Duodenal mucosa (tissue), 2 donors: ENCODE results near the gene CYLC2.

Experiments
- H3K27ac ChIP-seq: one replicate; pipeline ENCODE4 v1.7.0; 2013; ENCODE audit warnings: low read depth, low read length
- H3K27me3 ChIP-seq, 2 donors: one replicate each; pipeline ENCODE4 v1.7.0; 2013; ENCODE audit warnings: low read length in 2 of 2, control low read depth in 1 of 2; ENCODE audit not compliant: insufficient read depth in 2 of 2, control insufficient read depth in 1 of 2
- H3K36me3 ChIP-seq, 2 donors: one replicate each; pipeline ENCODE4 v1.7.0; 2013; ENCODE audit warnings: low read length in 2 of 2, control low read depth in 1 of 2; ENCODE audit not compliant: insufficient read depth in 2 of 2, control insufficient read depth in 1 of 2
- H3K4me1 ChIP-seq, 2 donors: one replicate each; pipeline ENCODE4 v1.7.0; 2013; ENCODE audit warnings: low read length in 2 of 2, control low read depth in 1 of 2; ENCODE audit not compliant: insufficient read depth in 2 of 2, control insufficient read depth in 1 of 2
- H3K4me3 ChIP-seq, 2 donors: one replicate each; pipeline ENCODE4 v1.7.0; 2013; ENCODE audit warnings: low read length in 2 of 2, low read depth in 1 of 2
- H3K9ac ChIP-seq, 2 donors: one replicate each; pipeline ENCODE4 v1.7.0; 2013; ENCODE audit warnings: low read length in 2 of 2, low read depth in 1 of 2
- H3K9me3 ChIP-seq, 2 donors: one replicate each; pipeline ENCODE4 v1.7.0; 2013; ENCODE audit warnings: low read length in 2 of 2, control low read depth in 1 of 2; ENCODE audit not compliant: control insufficient read depth in 1 of 2

The CYLC2 gene, protein sequence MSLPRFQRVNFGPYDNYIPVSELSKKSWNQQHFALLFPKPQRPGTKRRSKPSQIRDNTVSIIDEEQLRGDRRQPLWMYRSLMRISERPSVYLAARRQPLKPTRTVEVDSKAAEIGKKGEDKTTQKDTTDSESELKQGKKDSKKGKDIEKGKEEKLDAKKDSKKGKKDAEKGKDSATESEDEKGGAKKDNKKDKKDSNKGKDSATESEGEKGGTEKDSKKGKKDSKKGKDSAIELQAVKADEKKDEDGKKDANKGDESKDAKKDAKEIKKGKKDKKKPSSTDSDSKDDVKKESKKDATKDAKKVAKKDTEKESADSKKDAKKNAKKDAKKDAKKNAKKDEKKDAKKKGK

DNA sequence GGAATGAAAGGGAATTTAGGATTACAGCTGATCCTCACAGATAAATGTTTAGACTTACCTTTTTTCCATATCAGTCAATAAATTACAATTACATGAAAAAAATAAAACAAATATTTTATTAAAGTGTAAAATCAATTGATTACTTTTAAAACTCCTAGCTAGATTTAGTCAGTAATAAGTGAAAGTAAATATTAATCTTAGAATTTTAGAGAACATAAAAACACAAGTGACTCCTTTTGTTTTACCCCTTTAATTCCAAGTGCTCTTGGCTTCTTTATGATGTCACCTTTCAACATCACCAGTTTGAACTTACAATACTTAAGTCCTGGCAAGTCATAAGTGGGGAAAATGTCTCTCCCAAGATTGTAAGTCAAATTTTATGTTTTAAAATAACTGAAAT is at the start of gene CYLC2:
TSS of gene CYLC2 (plus strand) at position 301 of the 400 bp plus-strand sequence. CDS start at position 349, 48 bp downstream.
- Histone ChIP-seq H3K9ac (no peak within 1 kb of the TSS), H3K36me3 (no peaks in the 10 kb centered on the region), H3K4me1 (no peaks in the 10 kb centered on the region), H3K9me3 (no peaks in the 10 kb centered on the region), H3K4me3 (no peak within 1 kb of the TSS), H3K27ac (no peak within 1 kb of the TSS), H3K27me3 (no peaks in the 10 kb centered on the region)

DNA sequence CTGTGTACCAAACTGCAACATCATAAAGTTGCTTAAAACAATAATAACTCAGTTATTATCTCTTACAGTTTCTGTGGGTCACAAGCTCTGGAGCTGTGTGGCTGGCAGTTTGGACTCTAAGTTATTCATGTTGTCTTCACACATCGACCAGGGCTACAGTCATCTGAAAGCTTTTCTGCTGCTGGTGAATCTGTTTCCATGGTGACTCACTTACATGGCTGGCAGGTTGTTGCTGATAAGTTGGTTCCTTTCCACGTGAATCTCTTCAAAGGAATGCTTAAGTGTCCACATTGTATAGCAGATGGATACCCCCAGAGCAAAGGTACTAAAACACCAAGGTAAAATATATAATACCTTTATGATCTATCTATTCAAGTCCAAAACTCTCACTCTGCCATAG is 44.8 kb upstream of the CYLC2 start:
- Histone ChIP-seq H3K9me3 (no peaks in the 10 kb centered on the region), H3K9ac (no peak overlapping the region), H3K27me3 (no peaks in the 10 kb centered on the region), H3K36me3 (no peaks in the 10 kb centered on the region), H3K4me1 (no peaks in the 10 kb centered on the region), H3K27ac (no peak overlapping the region), H3K4me3 (no peak overlapping the region)

DNA sequence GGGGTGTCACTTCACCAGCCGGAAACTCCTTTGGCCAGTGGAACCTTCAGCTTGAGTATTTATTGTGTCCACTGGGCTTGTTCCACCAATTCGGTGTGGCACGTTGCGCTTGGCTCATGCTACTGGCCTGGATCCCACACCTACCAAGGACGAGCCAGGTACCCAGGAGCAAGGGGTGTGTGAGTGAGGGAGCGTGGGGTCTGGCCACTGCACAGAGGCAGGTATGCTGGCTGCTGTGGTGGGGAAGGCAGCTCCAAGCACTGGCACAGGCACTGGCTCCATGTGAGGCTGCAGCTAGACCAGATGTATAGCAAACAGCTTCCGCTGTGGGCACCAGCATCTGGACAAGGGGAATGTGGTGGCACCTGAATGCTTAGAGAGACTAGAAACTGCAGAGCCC is 28.1 kb upstream of the CYLC2 start:
- Histone ChIP-seq H3K27ac (no peak overlapping the region), H3K36me3 (no peaks in the 10 kb centered on the region), H3K9ac (no peak overlapping the region), H3K9me3 (peaks cover 4 to 7% of the 10 kb centered on the region in 2 donors), H3K27me3 (no peaks in the 10 kb centered on the region), H3K4me1 (no peaks in the 10 kb centered on the region), H3K4me3 (no peak overlapping the region)

DNA sequence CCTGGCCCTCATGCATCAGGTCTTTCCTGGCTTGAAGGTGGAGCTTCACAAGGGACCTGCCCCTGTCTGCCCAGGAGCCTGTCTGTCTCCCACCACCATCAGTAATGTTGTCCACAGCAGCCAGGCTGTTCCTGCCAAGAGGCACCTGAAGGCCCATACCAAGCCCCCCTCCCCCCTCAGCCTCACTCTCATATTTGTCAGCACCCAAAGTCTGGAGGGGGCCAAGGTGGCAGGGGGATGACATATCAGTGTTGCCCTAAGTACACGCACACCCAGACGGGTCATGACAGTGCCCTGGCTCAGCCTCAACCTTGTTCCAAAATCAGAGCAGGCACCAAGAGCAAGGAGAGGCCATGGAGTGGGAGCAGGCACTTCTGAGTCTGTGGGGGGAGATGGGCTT is 27.2 kb upstream of the CYLC2 start:
- H3K4me3 ChIP-seq: no peak overlapping the region
- no peaks in the 10 kb centered on the region for H3K27me3 ChIP-seq
- no peak overlapping the region for H3K27ac ChIP-seq
- no peaks in the 10 kb centered on the region for H3K4me1 ChIP-seq
- H3K9me3 ChIP-seq: peaks cover 4 to 7% of the 10 kb centered on the region in 2 donors
- no peaks in the 10 kb centered on the region for H3K36me3 ChIP-seq
- H3K9ac ChIP-seq: no peak overlapping the region

DNA sequence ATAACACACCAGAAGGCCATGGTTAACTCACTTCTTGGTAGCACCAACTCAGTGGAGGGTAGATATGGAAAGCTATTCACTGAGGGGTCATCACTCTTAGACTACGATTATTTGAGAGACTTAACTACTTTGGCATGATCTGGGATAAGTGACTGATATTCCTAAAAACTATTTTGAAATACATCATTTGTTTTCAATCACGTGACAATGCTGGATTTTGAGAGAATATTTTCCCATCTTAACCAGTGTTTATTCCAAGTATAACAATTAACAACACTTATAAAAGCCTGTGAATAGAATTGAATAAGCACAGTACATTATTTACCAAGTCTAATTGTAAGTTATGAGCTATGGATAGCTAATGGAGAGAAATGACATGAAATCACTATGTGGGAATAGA is 22.4 kb upstream of the CYLC2 start:
- Histone ChIP-seq H3K4me1 (no peaks in the 10 kb centered on the region), H3K27me3 (no peaks in the 10 kb centered on the region), H3K9me3 (peaks cover 4 to 7% of the 10 kb centered on the region in 2 donors)

DNA sequence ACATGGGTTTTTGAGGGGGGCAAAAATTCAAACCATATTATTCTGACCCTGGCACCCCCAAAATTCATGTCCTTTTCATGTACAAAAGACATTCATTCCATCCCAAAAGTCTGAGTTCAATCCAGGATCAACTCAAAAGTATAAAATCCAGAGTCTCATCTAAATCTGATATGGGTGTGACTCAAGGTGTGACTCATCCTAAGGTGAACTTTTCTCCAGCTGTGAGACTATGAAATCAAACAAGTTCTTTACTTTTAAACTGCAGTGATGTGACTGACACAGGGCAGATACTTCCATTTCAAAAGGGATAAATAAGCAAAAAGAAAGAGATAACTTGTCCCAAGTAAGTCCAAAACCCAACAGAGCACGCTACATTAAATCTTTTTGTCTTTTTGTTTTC is 20.6 kb upstream of the CYLC2 start:
- no peak overlapping the region for H3K27ac ChIP-seq
- no peaks in the 10 kb centered on the region for H3K27me3 ChIP-seq
- no peak overlapping the region for H3K9ac ChIP-seq
- no peak overlapping the region for H3K4me3 ChIP-seq
- H3K9me3 ChIP-seq: peaks cover 4 to 7% of the 10 kb centered on the region in 2 donors
- no peaks in the 10 kb centered on the region for H3K4me1 ChIP-seq
- H3K36me3 ChIP-seq: no peaks in the 10 kb centered on the region

More for the DNA sequence above, 22.4 kb upstream of the CYLC2 start:
- Histone ChIP-seq H3K4me3 (no peak overlapping the region), H3K9ac (no peak overlapping the region), H3K36me3 (no peaks in the 10 kb centered on the region), H3K27ac (no peak overlapping the region)

DNA sequence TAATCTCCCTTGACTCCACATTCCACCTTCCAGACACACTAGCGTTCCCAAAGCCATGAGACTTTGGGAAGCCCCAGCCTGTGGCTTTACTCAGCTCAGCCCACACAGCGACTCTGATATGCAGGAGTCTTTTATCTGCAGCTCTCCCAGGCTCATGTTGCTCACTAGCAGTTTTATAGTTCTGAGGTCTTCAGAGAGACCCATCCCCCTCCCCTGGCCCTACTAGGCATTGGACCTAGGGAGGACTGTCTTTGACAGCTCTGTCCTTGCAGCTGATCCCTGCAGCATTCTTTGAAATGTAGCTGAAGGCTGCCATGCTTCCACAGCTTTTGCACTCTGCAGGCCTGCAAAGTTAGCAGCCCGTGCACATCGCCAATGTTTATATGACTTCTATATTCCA is 19.9 kb upstream of the CYLC2 start:
- H3K4me1 ChIP-seq: no peaks in the 10 kb centered on the region
- no peaks in the 10 kb centered on the region for H3K27me3 ChIP-seq
- no peak overlapping the region for H3K27ac ChIP-seq

DNA sequence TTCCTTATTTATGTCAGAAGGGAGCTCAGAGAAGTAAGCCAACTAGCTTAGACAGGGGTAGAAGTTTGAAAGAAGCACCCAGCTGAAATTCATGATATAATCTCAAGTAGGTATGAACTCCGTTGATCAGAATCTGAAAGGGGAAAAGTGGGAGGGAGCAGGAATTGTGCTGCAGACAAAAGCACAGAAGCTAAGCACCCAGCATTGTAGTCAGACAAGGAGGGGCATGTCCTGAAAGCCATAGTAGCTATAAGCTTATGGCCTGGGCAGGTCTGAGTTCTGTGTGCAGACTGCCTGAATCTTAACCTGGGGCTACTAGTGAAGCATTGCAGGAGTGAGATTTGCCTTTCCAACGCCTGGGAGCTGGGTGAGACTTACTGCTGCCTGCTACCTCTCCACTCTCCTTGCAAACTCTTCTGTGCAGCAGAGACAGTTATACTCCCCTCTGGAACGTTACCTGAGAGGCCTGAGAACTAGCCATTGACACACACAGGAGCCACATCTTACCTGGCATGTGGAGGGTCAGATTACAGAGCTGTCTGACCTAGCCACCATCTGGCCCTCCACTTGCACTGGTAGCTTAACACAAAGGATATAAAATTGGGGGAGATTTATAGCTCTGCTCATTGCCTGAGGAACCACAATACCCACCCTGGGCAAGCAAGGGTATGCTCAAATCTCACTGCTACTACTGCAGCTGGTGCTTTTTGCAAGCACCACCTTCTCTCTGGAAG is 9.8 kb upstream of the CYLC2 start:
- Histone ChIP-seq H3K36me3 (no peaks in the 10 kb centered on the region), H3K9ac (no peak overlapping the region), H3K4me3 (no peak overlapping the region), H3K27ac (no peak overlapping the region), H3K27me3 (no peaks in the 10 kb centered on the region), H3K4me1 (no peaks in the 10 kb centered on the region), H3K9me3 (no peaks in the 10 kb centered on the region)

More for the DNA sequence above, 19.9 kb upstream of the CYLC2 start:
- no peak overlapping the region for H3K9ac ChIP-seq
- no peaks in the 10 kb centered on the region for H3K36me3 ChIP-seq
- H3K4me3 ChIP-seq: no peak overlapping the region
- H3K9me3 ChIP-seq: peaks cover 4 to 7% of the 10 kb centered on the region in 2 donors

DNA sequence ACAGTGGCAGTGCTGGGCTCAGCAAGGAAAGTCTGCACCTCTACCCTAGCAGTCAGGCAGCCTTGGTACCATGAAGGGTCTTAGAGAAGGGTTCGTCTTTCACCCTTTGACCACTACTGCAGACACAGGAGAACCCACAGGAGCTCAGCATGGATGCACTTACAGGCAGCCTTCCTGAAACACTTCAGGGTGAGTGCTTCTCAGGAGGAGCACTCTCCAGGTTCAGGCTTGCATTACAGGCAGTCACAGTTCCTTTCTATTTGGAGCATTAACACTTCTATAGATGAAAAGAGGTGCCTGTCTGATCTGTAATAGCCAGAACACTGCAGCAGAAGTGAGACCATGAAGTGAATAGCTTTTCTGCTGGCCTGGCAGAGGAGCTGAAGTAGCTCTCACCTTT is 8.7 kb upstream of the CYLC2 start:
- no peaks in the 10 kb centered on the region for H3K36me3 ChIP-seq
- H3K4me1 ChIP-seq: no peaks in the 10 kb centered on the region
- H3K9me3 ChIP-seq: no peaks in the 10 kb centered on the region
- no peak overlapping the region for H3K9ac ChIP-seq
- no peak overlapping the region for H3K4me3 ChIP-seq
- H3K27me3 ChIP-seq: no peaks in the 10 kb centered on the region
- no peak overlapping the region for H3K27ac ChIP-seq

DNA sequence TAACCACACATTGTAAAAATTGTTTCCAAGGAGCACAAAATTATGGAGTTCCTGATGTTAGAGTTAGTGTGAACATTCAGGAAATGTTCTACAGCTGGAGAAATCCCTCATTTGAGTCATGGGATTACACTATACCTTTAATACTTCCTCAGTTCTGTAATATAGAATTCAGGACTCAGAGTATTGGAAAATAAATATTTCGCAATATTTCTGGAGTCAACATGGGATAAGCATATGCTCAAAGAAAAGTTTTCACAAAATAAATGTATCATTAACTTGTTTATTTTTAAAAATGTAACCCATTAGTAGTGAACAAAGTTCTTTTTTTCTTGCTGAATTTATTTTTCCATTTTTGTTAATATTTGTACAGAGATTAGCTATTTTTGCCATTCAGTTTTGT is 8.6 kb downstream of the CYLC2 start:
- Histone ChIP-seq H3K36me3 (no peaks in the 10 kb centered on the region), H3K9ac (no peak overlapping the region)

More for the DNA sequence above, 8.6 kb downstream of the CYLC2 start:
- Histone ChIP-seq H3K27ac (no peak overlapping the region), H3K4me3 (no peak overlapping the region), H3K27me3 (no peaks in the 10 kb centered on the region), H3K4me1 (no peaks in the 10 kb centered on the region), H3K9me3 (no peaks in the 10 kb centered on the region)
